ENCODE results near the gene TMEM101.

GRCh38 chr17:44043272-44043696 is 28.5 kb upstream of the TMEM101 start:
- no peak for TF ChIP-seq CTCF (IDR thresholded peaks at IDR 0.05 in 2 of 3, conservative IDR thresholded peaks at IDR 0.05 in 1 of 3; ENCODE audit: control insufficient read depth in 2 of 3, extremely low read depth in 1 of 3, insufficient read depth in 1 of 3, low read depth in 3 of 3, low read length in 3 of 3)
- no peak for TF ChIP-seq POLR2A (IDR thresholded peaks at IDR 0.05; ENCODE audit: low read depth, low read length)
